DMS79 treated with DMSO at 0.1 percent for 48 hours (cell line): ENCODE results near the gene STIM1.
"Not testable (repeated sequence)": the region's sequence is repeated elsewhere in the genome, so short reads cannot be mapped to it uniquely, and the experiment has no call there.

Experiments
- DNase-seq: peaks from one replicate; lab custom pipeline; 2025; lab: John Stamatoyannopoulos, UW

STIM1 gene

DNA sequence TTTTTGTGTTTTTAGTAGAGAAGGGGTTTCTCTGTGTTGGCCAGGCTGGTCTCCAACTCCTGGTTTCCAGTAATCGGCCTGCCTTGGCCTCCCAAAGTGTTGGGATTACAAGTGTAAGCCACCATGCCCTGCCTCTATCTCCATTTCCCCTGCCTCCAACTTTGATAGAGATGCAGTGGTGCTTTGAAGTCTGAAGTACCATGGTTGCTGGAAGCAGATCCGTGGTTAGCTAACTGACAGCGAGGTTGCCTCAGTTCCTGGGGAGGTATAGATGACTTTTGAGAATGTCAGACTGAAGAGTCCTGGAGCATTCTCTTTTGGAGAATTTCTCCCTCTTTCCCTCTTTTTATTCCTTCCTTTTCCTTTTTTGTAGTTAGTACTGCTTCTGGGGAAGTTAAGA is 127.6 kb downstream of the STIM1 start:
- DNase-seq = no peak

DNA sequence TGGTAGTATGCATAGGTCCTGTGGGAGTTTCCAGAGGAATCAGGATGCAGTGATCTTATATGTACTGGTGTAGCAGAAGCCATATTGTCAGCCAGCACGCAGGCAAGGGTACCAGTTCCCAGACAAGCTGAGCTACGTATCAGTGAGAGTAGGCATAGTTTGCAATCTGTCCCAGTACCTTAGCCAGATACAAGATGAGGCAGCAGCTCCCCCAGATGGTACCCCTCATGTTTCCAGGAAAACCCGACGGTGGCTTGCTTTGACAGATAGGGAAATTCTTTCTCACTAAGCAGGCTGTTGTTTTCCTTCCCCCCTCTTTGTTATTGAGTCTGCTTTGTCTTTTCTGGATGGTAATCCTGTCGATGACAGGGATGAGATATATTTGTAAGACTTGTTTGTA is 129.4 kb downstream of the STIM1 start:
- no peak for DNase-seq

DNA sequence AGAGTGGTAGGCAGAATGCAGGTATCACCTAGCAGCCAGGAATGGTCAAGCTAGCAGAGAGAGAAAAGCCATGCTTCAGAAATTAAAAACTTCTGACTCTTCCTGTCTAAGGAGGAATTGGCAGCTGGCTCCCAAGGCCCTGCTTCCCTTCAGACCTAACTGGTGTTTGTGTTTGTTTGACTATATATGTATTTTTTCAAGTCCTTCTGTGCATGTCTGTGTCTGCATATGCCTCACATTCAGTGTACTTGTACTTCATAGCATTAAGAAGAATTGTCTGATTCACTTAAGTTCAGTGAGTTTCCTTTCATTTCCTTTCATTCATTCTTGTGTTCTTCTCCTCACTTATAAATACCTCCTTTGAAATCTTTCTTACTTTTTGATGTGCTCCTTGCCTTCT is 130.2 kb downstream of the STIM1 start:
- DNase-seq = no peak

DNA sequence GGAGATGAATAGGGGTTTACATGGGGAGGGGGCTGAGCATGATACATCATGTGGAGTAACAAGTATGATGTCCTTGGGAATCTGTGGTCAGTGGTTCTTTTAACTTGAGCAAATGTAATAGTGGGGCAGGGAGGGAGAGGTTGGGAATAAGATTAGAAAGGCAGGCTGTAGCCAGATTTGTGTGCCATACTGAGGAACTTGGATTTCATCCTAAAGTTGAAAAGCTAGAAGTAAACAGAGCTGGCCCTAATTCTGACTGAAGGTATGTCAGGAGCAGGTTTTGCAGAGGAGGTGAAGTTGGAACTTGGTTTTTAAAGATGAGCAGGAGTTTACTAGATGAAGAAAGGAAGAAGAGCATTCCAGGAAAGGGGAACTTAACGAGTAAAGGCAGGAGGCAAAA is 130.8 kb downstream of the STIM1 start:
- no peak for DNase-seq

DNA sequence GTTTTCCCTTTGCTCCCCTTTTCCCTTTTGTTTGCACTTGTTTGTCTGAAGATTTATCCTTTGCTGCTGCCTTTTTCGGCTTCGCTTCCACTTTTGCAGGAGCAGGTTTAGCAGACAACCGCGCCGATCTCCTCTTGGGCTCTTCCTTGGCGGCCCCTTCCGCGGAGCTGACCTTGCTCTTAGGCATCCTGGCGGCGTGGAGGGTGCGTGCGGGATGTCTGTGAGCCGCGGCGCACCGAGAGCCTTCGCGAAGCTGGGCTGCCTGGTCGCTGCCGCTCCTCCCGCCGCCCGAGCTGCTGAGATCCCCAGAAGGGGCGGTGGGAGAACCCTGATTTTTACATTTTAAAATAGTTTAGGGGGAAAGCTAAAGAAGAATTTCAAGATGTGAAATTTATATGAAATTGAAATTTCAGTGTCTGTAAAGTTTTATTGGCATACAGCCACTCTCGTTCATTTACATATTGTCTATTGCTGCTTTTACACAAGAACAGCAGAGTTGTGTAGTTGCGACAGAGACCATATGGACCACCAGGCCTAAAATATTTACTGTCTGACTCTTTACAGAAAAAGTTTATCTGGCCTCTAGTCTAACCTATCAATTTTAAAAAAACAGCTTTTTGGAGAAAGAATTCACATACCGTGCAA is 133.9 kb downstream of the STIM1 start:
- no peak for DNase-seq

DNA sequence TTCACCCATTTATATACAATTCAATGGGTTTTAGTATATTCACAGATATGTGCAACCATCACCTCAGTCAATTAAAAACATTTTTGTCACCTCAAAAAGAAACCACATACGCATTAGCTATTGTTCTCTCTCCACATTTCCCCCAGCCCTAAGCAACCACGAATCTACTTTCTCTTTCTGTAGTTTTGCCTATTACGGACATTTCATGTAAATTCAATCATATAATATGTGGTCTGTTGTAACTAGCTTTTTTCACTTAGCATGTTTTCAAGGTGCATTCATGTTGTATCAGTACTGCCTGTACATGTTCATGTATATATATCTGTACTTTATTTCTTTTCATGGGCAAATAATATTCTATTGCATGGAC is 134.4 kb downstream of the STIM1 start:
- DNase-seq = no peak

DNA sequence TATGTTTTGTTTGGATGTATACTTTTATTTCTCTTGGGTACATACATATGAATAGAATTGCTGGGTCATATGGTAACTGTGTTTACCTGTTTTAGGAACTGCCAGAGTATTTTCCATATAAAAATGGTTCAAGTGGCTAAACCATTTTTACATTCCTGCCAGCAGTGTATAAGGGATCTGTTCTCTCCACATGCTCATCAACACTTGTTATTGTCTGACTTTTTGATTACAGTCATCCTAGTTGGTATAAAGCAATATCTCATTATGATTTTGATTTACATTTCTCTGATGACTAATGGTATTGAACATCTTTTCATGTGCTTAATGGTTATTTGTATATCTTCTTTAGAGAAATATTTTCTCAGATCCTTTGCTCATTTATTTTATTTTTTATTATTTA is 134.9 kb downstream of the STIM1 start:
- DNase-seq = no peak

DNA sequence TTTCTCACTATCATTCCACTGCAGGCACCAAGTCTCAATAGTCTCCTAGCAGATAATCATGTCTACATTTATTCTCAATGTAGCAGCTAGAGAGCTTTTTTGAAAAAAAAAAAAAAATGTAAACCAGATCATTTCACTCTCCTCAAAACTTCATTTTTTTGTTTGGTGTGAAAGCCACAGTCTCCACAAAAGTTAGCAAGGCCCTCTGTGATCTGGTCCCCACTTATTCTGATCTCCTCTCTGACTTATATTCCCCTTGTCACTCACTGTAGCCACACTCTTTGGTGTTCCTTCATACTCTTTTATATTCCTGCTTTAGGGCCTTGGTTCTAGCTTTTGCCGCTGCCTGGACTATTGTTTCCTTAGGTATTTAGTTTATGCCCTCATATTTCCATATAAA is 137.5 kb downstream of the STIM1 start:
- no peak for DNase-seq

DNA sequence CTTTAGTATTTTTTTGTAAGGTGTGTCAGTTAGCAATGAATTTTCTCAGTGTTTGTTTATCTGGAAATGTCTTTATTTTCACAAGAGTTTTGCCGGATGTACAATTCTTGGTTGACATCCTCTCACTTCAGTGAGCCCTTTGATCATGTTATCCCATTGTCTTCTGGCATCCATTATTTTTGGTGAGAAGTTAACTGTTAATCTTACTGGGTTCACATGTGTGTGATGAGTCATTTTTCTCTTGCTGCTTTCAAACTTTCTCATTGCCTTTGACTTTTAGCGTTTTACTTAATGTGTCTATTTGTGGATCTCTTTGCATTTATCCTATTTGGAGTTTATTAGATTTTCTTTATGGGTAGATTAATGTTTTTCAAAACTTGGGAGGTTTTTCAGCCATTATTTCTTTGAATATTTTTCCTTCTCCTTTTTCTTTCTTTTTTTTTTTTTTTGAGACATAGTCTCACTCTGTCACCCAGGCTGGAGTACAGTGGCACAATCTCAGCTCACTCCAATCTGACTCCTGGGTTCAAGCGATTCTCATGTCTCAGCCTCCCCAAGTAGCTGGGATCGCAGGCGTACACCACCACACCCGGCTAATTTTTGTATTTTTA is 138.7 kb downstream of the STIM1 start:
- no peak for DNase-seq

DNA sequence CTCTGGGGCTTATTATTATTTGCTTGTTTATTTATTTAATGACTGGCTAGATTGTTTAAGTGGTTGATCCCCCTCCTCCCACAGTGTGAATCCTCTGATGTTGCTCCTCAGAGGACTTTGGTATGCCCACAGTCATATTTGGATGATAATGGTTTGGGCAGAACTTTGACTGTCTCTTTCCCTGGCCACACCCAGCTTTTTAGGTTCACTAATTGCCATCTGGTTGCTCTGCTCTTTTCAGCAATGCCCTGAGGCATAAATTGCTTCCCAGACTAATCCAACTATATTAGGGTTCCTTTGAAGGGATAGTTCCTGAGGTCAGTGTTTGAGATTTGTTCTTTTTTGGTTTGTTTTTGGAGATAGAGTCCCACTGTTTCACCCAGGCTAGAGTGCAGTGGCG is 139.8 kb downstream of the STIM1 start:
- no peak for DNase-seq

DNA sequence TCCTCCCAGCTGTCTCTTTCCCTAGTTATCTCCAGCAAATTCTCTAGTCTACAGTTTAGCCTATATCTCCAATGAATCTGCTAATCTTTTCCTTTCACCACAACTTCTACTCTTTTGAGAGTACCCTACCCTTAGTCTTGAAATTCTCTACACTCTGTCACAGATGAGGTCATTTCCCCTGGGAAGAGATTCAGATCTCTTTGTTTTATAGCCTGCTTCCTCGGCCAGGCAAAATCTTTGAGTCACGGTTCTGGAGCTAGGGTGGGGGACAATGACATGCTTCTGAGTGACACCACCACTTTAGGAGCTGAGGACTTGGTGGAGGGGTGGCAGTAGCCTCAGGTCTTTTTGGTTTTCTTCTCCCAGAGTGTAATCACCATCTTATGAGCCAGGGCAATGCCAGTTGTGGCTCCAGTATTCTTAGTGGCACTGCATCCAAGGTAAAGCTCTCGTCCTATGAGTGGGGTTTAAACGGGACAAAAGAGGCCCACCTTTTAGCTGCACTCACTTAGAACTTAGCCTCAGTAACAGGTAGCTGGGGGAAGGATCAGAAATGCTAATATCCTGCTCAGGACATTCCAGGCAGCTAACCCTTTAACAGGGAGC is 140.6 kb downstream of the STIM1 start:
- DNase-seq = no peak

DNA sequence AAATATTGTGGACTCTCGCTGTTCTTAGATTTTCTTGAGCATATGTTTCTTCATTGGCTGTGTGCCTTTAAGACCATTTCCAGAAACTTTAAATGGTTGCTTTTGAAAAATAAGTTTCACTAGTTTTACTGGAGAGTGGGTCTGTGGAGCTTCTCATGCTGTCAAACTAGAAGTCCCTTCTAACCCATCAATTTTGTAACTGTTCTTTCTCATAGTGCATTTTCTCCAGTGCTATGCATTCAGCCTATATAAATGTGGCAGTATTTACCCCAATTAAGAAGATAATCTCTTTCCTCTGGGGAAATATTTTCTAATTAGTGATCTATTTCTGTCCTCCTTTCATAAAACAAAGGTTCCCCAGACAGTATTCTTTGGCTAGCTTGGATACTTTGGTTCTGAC is 141.2 kb downstream of the STIM1 start:
- DNase-seq = no peak

DNA sequence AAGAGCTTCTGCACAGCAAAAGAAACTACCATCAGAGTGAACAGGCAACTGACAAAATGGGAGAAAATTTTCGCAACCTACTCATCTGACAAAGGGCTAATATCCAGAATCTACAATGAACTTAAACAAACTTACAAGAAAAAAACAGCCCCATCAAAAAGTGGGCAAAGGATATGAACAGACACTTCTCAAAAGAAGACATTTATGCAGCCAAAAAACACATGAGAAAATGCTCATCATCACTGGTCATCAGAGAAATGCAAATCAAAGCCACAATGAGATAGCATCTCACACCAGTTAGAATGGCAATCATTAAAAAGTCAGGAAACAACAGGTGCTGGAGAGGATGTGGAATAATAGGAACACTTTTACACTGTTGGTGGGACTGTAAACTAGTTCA is 149.3 kb downstream of the STIM1 start:
- DNase-seq = not testable (repeated sequence)

DNA sequence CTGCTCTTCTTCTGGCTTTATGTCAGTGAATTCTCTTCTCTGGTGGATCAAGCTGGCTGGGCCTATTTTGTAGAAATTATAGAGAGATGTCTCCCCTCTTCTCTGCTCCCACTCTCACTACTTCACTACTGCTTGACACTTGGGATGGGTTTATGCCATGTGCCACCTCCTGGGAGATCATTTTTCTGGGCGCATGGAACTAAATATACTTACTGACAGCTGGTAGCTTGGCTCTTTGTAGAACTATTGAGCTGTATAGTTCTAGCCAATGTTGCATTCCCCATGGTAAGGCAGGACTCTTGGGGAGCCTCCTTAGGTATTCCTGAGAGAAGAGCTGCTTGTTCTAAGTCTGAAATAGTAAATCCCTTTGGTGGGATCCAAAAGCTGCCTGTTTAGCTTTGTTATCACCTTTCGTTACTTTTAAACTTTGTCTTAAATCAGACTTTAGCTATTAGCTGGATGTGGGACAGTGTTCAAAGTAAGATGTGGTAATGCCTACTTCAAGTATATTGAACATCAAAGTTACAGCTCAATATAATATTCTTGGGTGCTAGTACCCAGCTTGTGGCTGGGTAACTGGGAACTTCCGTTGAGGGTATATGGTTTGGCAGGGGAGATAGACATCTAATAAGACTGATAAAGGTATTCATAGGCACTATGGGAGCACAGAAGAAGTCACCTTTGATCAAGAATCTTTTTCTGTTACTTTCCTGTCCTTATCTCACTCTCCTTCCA is 151.6 kb downstream of the STIM1 start:
- no peak for DNase-seq

DNA sequence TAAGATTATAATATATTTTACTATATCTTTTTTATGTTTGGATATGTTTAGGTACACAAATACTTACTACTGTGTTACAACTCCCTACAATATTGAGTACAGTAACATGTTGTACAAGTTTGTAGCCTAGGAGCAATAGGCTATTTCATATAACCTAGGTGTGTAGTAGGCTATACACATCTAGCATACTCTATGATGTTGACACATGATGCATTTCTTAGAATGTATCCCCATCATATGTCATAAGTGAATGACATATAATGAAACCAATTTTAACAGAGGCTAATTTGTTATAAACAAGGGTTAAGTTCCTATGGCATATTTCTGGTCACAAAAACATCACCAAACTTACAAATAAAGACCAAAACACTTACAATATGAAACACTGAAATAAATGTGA is 152.7 kb downstream of the STIM1 start:
- no peak for DNase-seq

DNA sequence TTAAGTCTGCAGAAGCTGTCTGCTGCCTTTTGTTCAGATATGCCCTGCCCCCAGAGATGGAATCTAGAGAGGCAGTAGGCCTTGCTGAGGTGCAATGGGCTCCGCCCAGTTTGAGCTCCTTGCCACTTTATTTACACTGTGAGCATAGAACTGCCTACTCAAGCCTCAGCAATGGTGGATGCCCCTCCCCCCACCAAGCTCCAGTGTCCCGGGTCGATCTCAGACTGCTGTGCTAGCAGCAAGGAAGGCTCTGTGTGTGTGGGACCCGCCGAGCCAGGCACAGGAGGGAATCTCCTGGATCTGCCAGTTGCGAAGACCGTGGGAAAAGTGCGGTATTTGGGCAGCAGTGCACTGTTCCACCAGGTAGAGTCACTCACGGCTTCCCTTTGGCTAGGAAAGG is 161.1 kb downstream of the STIM1 start:
- not testable (repeated sequence) for DNase-seq

DNA sequence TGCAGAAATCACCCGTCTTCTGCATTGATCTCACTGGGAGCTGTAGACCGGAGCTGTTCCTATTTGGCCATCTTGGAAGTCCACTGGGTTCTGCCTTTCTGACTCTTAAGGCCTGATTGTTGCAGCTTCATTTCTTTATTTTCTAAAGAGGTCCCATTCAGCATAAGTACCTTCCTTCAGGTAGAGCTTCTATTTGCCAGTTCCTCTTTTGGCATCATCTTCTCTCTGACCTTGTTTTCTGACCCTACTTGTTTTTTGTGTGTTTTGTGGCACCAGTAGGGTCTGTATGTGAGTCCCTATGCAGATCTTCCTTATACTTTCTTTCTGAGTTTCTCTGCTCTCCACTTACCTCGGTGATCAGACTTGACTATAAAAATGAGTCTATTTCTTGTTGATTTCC is 161.7 kb downstream of the STIM1 start:
- no peak for DNase-seq

DNA sequence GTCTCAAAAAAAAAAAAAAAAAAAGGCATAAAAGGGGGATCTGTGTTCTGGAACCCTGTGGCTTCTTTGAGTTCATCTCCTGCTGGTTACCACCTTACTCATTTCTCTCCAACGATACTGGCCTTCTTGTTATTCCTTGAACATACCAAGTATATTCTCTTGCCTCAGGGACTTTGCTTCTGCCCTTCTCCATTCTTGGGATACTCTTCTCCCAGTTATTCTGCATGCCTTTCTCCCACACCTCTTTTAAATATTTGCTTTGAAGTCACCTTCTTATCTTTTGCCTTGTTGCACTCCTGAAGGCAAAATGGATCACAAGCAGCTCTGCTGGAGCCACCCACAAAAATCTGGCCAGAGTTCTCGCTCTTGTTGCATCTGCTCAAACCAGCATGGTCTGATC is 163.2 kb downstream of the STIM1 start:
- DNase-seq = no peak

DNA sequence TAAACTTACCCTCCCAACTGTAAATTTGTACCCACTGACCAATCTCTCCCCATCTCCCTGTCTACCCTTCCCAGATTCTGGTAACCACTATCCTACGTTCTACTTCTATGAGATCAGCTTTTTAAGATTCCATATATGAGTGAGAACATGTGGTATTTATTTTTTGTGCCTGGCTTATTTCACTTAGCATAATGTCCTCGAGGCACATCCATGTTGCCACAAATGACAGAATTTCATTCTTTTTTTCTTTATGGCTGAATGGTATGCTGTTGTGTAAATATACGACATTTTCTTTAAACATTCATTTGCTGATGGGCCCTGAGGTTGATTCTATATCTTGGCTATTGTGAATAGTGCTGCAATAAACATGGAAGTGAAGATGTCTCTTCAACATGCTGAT is 164.4 kb downstream of the STIM1 start:
- no peak for DNase-seq

DNA sequence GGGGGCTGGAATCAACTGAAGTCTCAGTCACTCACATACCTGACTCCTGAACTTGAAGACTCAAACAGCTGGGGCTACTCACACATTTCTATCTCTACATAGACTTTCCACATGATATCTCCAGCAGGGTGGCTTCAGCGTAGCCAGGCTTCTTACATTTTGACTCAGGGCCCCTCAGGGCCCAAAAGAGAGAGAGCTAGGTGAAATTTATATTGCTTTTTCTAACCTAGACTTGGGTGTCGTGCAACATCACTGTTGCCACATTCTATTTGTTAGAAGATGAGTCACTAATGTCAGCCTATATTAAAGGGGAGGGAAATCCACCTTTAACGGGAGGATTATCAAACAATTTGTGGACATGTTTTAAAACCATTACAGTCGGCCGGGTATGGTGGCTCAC is 167.2 kb downstream of the STIM1 start:
- no peak for DNase-seq

DNA sequence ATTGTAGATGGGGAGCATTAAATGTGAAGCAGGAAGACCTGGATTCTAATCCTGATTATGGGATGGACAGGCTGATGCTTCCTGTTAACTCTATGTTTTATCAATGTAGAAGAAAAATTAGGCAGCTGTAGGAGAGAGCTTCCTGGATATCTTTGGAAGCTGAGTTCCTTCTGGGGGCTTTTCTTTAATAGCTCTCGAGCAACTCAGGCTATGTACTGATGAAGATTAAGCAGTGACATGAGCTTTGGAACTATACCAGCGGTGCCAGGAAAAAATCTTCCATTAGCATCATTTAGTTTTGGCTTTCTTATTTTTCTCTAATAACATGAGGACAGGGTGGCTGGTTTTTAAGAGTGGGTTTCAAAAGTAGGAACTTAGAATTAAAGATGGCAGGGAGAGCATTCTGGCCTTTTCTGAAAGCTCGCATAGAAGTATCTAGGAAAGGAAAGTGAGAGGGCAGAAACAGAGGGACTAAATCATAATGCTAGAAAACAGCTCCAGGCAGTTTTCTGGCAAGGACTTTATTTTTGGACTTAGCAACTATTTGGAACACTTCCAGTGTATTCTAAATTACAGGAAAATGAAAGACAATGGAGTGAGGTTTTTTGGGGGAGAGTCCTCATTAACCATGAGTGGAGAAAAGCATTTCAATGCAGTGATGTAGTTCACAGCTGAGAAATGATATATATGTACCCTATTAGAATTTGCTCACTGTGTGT is 169.9 kb downstream of the STIM1 start:
- no peak for DNase-seq

DNA sequence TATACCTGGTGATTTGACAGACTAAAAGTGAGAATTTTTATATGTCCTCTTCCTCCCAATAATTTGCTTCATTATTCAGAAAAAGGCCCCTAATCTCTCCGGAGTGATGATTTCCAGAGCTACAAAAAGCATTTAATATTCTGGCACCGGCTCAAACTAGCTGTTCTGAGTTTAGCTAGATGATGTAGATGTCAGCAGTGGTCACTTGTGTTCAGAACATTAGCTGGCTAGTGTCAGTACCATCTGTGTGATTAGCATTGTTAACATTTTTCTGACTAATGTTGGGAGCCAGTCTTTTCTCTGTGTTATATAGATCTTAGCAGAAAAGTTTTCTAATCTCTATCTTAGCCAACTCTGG is 170.5 kb downstream of the STIM1 start:
- no peak for DNase-seq

DNA sequence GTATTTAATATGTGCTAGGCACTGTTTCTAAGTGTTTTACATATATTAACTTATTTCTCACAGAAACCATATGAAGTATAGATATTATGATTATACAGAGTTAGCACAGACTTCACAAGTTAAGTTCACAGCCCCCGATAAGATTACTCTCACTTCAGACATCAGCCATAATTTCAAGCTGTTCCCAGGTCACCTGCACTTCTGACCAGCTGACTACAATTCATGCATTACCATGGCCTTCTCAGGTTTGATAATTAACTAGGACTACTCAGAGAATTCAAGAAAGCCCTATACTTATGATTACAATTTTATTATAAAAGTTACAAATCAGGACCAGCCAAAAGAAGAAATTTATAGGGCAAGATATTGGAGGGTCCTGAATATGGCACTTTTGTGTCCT is 170.9 kb downstream of the STIM1 start:
- DNase-seq = no peak
